ENCODE results near the gene C12orf42.

Gene C12orf42

GRCh38 chr12:103273645-103274044 is 222.1 kb downstream of the C12orf42 start:
- H3K27me3 ChIP-seq = no peaks in the 10 kb centered on the region
- H3K4me3 ChIP-seq (ENCODE audit: low read depth, low read length) = no peak overlapping the region
- no peak for DNase-seq
- no peaks in the 10 kb centered on the region for H3K36me3 ChIP-seq
- no peak for TF ChIP-seq CTCF (IDR thresholded peaks at IDR 0.05; ENCODE audit: low read depth, low read length)
- no peaks in the 10 kb centered on the region for H3K9me3 ChIP-seq
- H3K4me1 ChIP-seq = peaks cover 7% of the 10 kb centered on the region

GRCh38 chr12:103272949-103273348 is 222.8 kb downstream of the C12orf42 start:
- H3K4me3 ChIP-seq (ENCODE audit: low read depth, low read length) = no peak overlapping the region

GRCh38 chr12:103269946-103270345 is 225.8 kb downstream of the C12orf42 start:
- no peak for DNase-seq
- Histone ChIP-seq H3K9me3 (no peaks in the 10 kb centered on the region), H3K4me1 (peaks cover 7% of the 10 kb centered on the region), H3K36me3 (no peaks in the 10 kb centered on the region), H3K4me3 (ENCODE audit: low read depth, low read length) (no peak overlapping the region), H3K27me3 (no peaks in the 10 kb centered on the region)
- no peak for TF ChIP-seq CTCF (IDR thresholded peaks at IDR 0.05; ENCODE audit: low read depth, low read length)

More at GRCh38 chr12:103272949-103273348, 222.8 kb downstream of the C12orf42 start:
- H3K27me3 ChIP-seq = no peaks in the 10 kb centered on the region
- no peak for TF ChIP-seq CTCF (IDR thresholded peaks at IDR 0.05; ENCODE audit: low read depth, low read length)
- no peaks in the 10 kb centered on the region for H3K36me3 ChIP-seq
- H3K9me3 ChIP-seq = no peaks in the 10 kb centered on the region
- no peak for DNase-seq
- peaks cover 7% of the 10 kb centered on the region for H3K4me1 ChIP-seq

GRCh38 chr12:103268831-103269514 is 226.8 kb downstream of the C12orf42 start:
- peak; percentile 12 for DNase-seq

GRCh38 chr12:103257763-103258162 is 238.0 kb downstream of the C12orf42 start:
- H3K27me3 ChIP-seq = no peaks in the 10 kb centered on the region
- no peak for DNase-seq
- TF ChIP-seq CTCF (IDR thresholded peaks at IDR 0.05; ENCODE audit: low read depth, low read length) = no peak

More at GRCh38 chr12:103268831-103269514, 226.8 kb downstream of the C12orf42 start:
- TF ChIP-seq CTCF (IDR thresholded peaks at IDR 0.05; ENCODE audit: low read depth, low read length) = no peak
- no peaks in the 10 kb centered on the region for H3K36me3 ChIP-seq
- H3K27me3 ChIP-seq = no peaks in the 10 kb centered on the region
- H3K4me3 ChIP-seq (ENCODE audit: low read depth, low read length) = no peak overlapping the region
- no peaks in the 10 kb centered on the region for H3K9me3 ChIP-seq
- peaks cover 7% of the 10 kb centered on the region for H3K4me1 ChIP-seq

More at GRCh38 chr12:103257763-103258162, 238.0 kb downstream of the C12orf42 start:
- Histone ChIP-seq H3K4me1 (no peaks in the 10 kb centered on the region), H3K9me3 (no peaks in the 10 kb centered on the region), H3K4me3 (ENCODE audit: low read depth, low read length) (no peak overlapping the region), H3K36me3 (no peaks in the 10 kb centered on the region)

Measured in BE2C (cell line).